Body of pancreas (tissue), 4 donors: ENCODE measurements around the gene CREB3L1. TPM values are rescaled to one million over a fixed set of nuclear protein-coding genes. Genes with fewer than 3 reads are reported as not detected.

Experiments
- ATAC-seq: fragments of 150-250 bp; one replicate; pipeline ENCODE4 v1.9.1; 2016
- DNase-seq, 4 donors: peaks; one replicate each; pipeline ENCODE4 v3.0.0-alpha.2; 2019
- H3K27ac ChIP-seq, 4 donors: fragments of 200-600 bp; sonication (generic); 1 replicate in 3 of 4; 2 replicates in 1 of 4; pipeline versions ENCODE4 v1.5.1 to v1.6.1; 2016 to 2019; ENCODE audit warnings: mild to moderate bottlenecking in 1 of 4, mixed read lengths in 1 of 4, moderate library complexity in 1 of 4
- H3K27me3 ChIP-seq, 2 donors: fragments of 200-600 bp; sonication (generic); one replicate each; pipeline ENCODE4 v1.6.0; 2016; ENCODE audit warnings: mild to moderate bottlenecking in 1 of 2
- H3K36me3 ChIP-seq, 2 donors: fragments of 200-600 bp; sonication (generic); replicated peaks in 1 of 2; 2 replicates each; pipeline ENCODE4 v1.5.1; 2016; ENCODE audit warnings: low read depth in 2 of 2; ENCODE audit not compliant: insufficient read depth in 1 of 2
- H3K4me1 ChIP-seq: fragments of 200-600 bp; sonication (generic); one replicate; pipeline ENCODE4 v1.6.0; 2016
- H3K4me3 ChIP-seq, 2 donors: fragments of 200-600 bp; sonication (generic); 1 replicate in 1 of 2; 2 replicates in 1 of 2; pipeline ENCODE4 v1.5.1; 2016 to 2019
- H3K9me3 ChIP-seq, 3 donors: fragments of 200-600 bp; sonication (generic); 1 replicate in 2 of 3; 2 replicates in 1 of 3; pipeline ENCODE4 v1.5.1; 2016
- CTCF ChIP-seq, 7 experiments: fragments of 450-650 bp in 4 of 7; fragments of 200-600 bp in 3 of 7; sonication (generic) in 3 of 7; IDR thresholded peaks; one replicate each; pipeline ENCODE4 v1.5.1; 2016 to 2019; ENCODE audit warnings: antibody characterized with exemption in 7 of 7
- POLR2A ChIP-seq, 3 donors: fragments of 450-650 bp; IDR thresholded peaks; one replicate each; pipeline ENCODE4 v1.6.1; 2016; ENCODE audit warnings: antibody characterized with exemption in 3 of 3, mild to moderate bottlenecking in 2 of 3
- WGBS, 2 donors: methylation state at CpG; one replicate each; pipeline ENCODE4 v1.1.5; 2017; 5-methylcytosine and 5-hydroxymethylcytosine counted together
- intact Hi-C: fragments of 100-400 bp; cut with DNase I; formaldehyde crosslinking; loops from one replicate; pipeline ENCODE4 v1.15.1; 2023
- total RNA-seq, 2 donors: library from RNA; depleted of rRNA; stranded (reverse); fragments of >200 nt; gene quantifications; one replicate each; pipeline ENCODE4 v1.1.0, GENCODE V29; 2016

Gene CREB3L1
- total RNA-seq, 2 donors from 2014 or later, result 20.8 to 22.7 TPM

- Histone ChIP-seq H3K4me3 (no peak overlapping the region), H3K27me3 (no peaks in the 10 kb centered on the region), H3K36me3 (no peaks in the 10 kb centered on the region), H3K9me3 (no peaks in the 10 kb centered on the region), H3K4me1 (peaks cover 22% of the 10 kb centered on the region), H3K27ac (peak overlapping the region in 1 of 4 donors; percentile 1)
- intact Hi-C loops, result no loop called here
- 80 to 82% methylated on average over 18 to 19 of the region's 19 CpGs for WGBS, 2 donors
- TF ChIP-seq CTCF (IDR thresholded peaks at IDR 0.05) (no peak), POLR2A (IDR thresholded peaks at IDR 0.05) (no peak)
- no peak for DNase-seq
- no peak for ATAC-seq
Observed at GRCh38 chr11:46248289-46249102, 29.0 kb upstream of the CREB3L1 start.

GRCh38 chr11:46249103-46249937 is 28.1 kb upstream of the CREB3L1 start:
- Histone ChIP-seq H3K36me3 (no peaks in the 10 kb centered on the region), H3K4me3 (no peak overlapping the region), H3K27me3 (no peaks in the 10 kb centered on the region), H3K9me3 (no peaks in the 10 kb centered on the region), H3K27ac (no peak overlapping the region), H3K4me1 (peaks cover 19% of the 10 kb centered on the region)
- TF ChIP-seq POLR2A (IDR thresholded peaks at IDR 0.05) (no peak), CTCF (IDR thresholded peaks at IDR 0.05) (no peak)
- 74 to 75% methylated on average over 8 of the region's 8 CpGs for WGBS, 2 donors
- DNase-seq (no peak), ATAC-seq (no peak)
- intact Hi-C loops, result no loop called here

- Histone ChIP-seq H3K4me1 (peaks cover 19% of the 10 kb centered on the region), H3K27ac (no peak overlapping the region), H3K9me3 (no peaks in the 10 kb centered on the region), H3K36me3 (no peaks in the 10 kb centered on the region), H3K27me3 (no peaks in the 10 kb centered on the region), H3K4me3 (no peak overlapping the region)
- no peak for TF ChIP-seq CTCF (IDR thresholded peaks at IDR 0.05)
- no peak for TF ChIP-seq POLR2A (IDR thresholded peaks at IDR 0.05)
- 86% methylated on average over 4 of the region's 4 CpGs for WGBS, 2 donors
- DNase-seq, result no peak
- intact Hi-C loops, result loop anchor here (5.0 kb wide), 1 partner anchor 57 kb away; no protein-coding TSS in a partner anchor
- ATAC-seq, result no peak
Observed at GRCh38 chr11:46249938-46250744, 27.3 kb upstream of the CREB3L1 start.

- Histone ChIP-seq H3K4me3 (no peak overlapping the region), H3K4me1 (peaks cover 19% of the 10 kb centered on the region), H3K27ac (no peak overlapping the region), H3K36me3 (no peaks in the 10 kb centered on the region), H3K27me3 (no peaks in the 10 kb centered on the region), H3K9me3 (no peaks in the 10 kb centered on the region)
- no peak for TF ChIP-seq POLR2A (IDR thresholded peaks at IDR 0.05)
- no peak for TF ChIP-seq CTCF (IDR thresholded peaks at IDR 0.05)
- no peak for DNase-seq
- intact Hi-C loops, result loop anchor here (5.0 kb wide), 1 partner anchor 57 kb away; no protein-coding TSS in a partner anchor
- no peak for ATAC-seq
- WGBS, 2 donors, result 70 to 80% methylated on average over 2 of the region's 2 CpGs
Observed at GRCh38 chr11:46250745-46251052, 26.8 kb upstream of the CREB3L1 start.
